ENCODE data around the gene DLL4.
"Not testable (repeated sequence)": the region's sequence is repeated elsewhere in the genome, so short reads cannot be mapped to it uniquely, and the experiment has no call there.

Gene DLL4

DNA sequence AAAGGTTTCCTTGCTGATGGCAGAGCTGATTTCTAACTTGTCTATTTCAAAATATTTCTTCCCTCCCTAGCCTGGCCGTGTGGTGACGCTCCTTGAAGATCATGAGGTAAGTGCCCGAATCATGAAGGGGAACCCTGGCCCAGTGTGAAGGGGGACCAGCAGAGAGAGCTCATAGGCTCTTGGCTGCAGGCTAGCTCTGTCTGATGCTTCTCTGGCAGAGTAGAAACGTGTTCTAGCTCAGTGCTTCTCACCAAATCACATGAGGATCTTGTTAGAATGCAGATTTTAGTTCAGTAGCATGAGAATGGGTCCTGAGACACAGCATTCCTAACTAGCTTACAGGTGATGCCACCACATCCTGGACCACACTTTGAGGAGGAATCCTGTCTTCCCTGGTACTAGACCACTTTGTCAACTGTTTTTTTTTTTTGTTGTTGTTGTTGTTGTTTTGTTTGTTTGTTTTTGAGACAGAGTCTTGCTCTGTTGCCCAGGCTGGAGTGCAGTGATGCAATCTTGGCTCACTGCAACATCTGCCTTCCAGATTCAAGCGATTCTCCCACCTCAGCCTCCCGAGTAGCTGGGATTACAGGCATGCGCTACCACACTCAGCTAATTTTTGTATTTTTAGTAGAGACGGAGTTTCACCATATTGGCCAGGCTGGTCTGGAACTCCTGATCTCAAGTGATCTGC lies 25.2 kb downstream of the DLL4 start:
- not testable (repeated sequence) for H3K4me1 ChIP-seq (ENCODE audit: control insufficient read depth, low read depth, low read length); H3K79me2 ChIP-seq (ENCODE audit: control insufficient read depth, insufficient read depth, low read length); H3K4ac ChIP-seq (ENCODE audit: low read depth, low read length); H3K27ac ChIP-seq (ENCODE audit: low read depth, low read length); H2BK5ac ChIP-seq (ENCODE audit: low read length); H3K23ac ChIP-seq (ENCODE audit: low read length); H2BK120ac ChIP-seq (ENCODE audit: low read depth, low read length); H3K79me1 ChIP-seq (ENCODE audit: low read length); H4K8ac ChIP-seq (ENCODE audit: low read depth, low read length); H3K36me3 ChIP-seq (ENCODE audit: control insufficient read depth, insufficient read depth, low read length); H2AK5ac ChIP-seq (ENCODE audit: low read length); H3K27me3 ChIP-seq (ENCODE audit: insufficient read depth, low read length, poor library complexity); H4K5ac ChIP-seq (ENCODE audit: low read length); H2BK15ac ChIP-seq (replicated peaks; ENCODE audit: low read depth); H3K18ac ChIP-seq (ENCODE audit: low read length)
- Histone ChIP-seq H3K4me3 (ENCODE audit: low read length) (peak overlapping the region; percentile 91), H3K4me2 (ENCODE audit: low read length) (peak overlapping the region; percentile 76), H3K56ac (ENCODE audit: low read length) (peak overlapping the region; percentile 99), H3K9ac (ENCODE audit: low read length) (peak overlapping the region; percentile 94)
- peak; percentile 44 for DNase-seq
- WGBS (ENCODE audit: extremely low coverage, insufficient coverage, low lambda C conversion rate): no CpG with 5 or more reads among the region's 8 CpGs

DNA sequence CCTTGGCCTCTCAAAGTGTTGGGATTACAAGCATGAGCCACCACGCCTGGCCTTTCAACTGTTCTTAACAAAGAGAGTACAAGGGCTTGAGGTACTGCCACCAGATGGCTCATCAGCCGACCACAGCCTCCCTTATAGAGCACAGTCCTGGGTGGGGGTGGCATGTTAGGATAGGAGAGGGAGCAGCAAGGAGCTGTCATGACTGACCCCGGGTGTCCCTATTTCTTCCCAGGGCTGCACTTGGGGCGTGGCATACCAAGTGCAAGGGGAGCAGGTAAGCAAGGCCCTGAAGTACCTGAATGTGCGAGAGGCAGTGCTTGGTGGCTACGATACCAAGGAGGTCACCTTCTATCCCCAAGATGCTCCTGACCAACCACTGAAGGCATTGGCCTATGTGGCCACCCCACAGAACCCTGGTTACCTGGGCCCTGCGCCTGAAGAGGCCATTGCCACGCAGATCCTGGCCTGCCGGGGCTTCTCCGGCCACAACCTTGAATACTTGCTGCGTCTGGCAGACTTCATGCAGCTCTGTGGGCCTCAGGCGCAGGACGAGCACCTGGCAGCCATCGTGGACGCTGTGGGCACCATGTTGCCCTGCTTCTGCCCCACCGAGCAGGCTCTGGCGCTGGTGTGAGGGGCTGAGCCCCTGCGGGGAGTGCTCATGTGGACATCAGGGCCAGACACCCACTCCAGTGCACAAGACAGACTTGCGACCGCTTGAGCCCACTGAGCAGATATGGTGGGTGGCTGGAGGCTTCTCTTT lies 26.2 kb downstream of the DLL4 start:
- Histone ChIP-seq H2BK120ac (ENCODE audit: low read depth, low read length) (no peak overlapping the region), H3K79me1 (ENCODE audit: low read length) (peaks cover 5% of the 10 kb centered on the region), H3K23ac (ENCODE audit: low read length) (no peak overlapping the region), H3K4me3 (ENCODE audit: low read length) (no peak overlapping the region), H3K56ac (ENCODE audit: low read length) (peak overlapping the region; percentile 60), H2BK5ac (ENCODE audit: low read length) (no peak overlapping the region), H3K27ac (ENCODE audit: low read depth, low read length) (no peak overlapping the region), H2AK5ac (ENCODE audit: low read length) (no peak overlapping the region), H3K79me2 (ENCODE audit: control insufficient read depth, insufficient read depth, low read length) (peaks cover 7% of the 10 kb centered on the region), H3K27me3 (ENCODE audit: insufficient read depth, low read length, poor library complexity) (no peaks in the 10 kb centered on the region), H3K36me3 (ENCODE audit: control insufficient read depth, insufficient read depth, low read length) (peaks cover 5% of the 10 kb centered on the region), H3K4ac (ENCODE audit: low read depth, low read length) (no peak overlapping the region), H3K4me1 (ENCODE audit: control insufficient read depth, low read depth, low read length) (no peaks in the 10 kb centered on the region), H4K8ac (ENCODE audit: low read depth, low read length) (no peak overlapping the region), H2BK15ac (replicated peaks; ENCODE audit: low read depth) (no peak overlapping the region), H4K5ac (ENCODE audit: low read length) (no peak overlapping the region), H3K4me2 (ENCODE audit: low read length) (no peak overlapping the region), H3K18ac (ENCODE audit: low read length) (no peak overlapping the region), H3K9ac (ENCODE audit: low read length) (peak overlapping the region; percentile 38)
- no peak for DNase-seq
- WGBS (ENCODE audit: extremely low coverage, insufficient coverage, low lambda C conversion rate): no CpG with 5 or more reads among the region's 20 CpGs

DNA sequence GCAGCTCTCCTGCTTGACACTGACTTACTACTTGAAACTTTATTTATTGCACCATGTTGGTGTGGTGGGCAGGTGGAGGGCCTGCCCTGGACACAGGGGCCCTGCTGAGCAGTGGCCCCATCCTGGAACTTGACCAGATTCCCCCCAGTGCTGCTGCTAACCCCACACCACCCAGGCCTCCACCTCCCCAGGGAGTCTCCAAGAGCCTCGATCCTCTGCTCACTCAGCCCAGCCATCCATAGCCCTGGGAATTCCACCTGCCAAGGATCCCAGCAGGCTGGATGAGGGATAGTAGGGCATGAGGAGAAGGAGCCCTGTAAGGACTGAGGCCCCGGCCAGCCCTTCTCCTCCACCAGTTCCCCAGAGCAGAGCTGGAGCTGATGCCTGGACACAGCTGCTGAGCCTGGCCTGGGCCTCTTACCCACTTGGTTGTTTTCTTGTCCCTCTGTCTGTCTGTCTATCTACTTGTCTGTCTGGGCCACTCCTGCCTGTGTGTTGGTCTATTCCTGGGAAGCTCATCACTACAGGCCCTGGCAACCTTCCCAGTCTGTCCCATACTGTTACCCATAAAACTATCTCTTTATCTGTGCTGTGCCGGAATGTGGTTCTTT lies 26.9 kb downstream of the DLL4 start:
- DNase-seq: no peak
- no peak overlapping the region for H4K8ac ChIP-seq (ENCODE audit: low read depth, low read length)
- no peak overlapping the region for H2BK120ac ChIP-seq (ENCODE audit: low read depth, low read length)
- no peak overlapping the region for H3K56ac ChIP-seq (ENCODE audit: low read length)
- no peak overlapping the region for H3K9ac ChIP-seq (ENCODE audit: low read length)
- H2BK15ac ChIP-seq (replicated peaks; ENCODE audit: low read depth): no peak overlapping the region
- peaks cover 5% of the 10 kb centered on the region for H3K79me1 ChIP-seq (ENCODE audit: low read length)
- H3K27me3 ChIP-seq (ENCODE audit: insufficient read depth, low read length, poor library complexity): no peaks in the 10 kb centered on the region
- H3K4me1 ChIP-seq (ENCODE audit: control insufficient read depth, low read depth, low read length): no peaks in the 10 kb centered on the region
- H3K4me3 ChIP-seq (ENCODE audit: low read length): no peak overlapping the region
- H3K27ac ChIP-seq (ENCODE audit: low read depth, low read length): no peak overlapping the region
- H3K4ac ChIP-seq (ENCODE audit: low read depth, low read length): no peak overlapping the region
- H3K23ac ChIP-seq (ENCODE audit: low read length): no peak overlapping the region
- no CpG with 5 or more reads among the region's 3 CpGs for WGBS (ENCODE audit: extremely low coverage, insufficient coverage, low lambda C conversion rate)
- no peak overlapping the region for H4K5ac ChIP-seq (ENCODE audit: low read length)
- peaks cover 5% of the 10 kb centered on the region for H3K36me3 ChIP-seq (ENCODE audit: control insufficient read depth, insufficient read depth, low read length)
- no peak overlapping the region for H3K18ac ChIP-seq (ENCODE audit: low read length)
- peaks cover 7% of the 10 kb centered on the region for H3K79me2 ChIP-seq (ENCODE audit: control insufficient read depth, insufficient read depth, low read length)
- H2AK5ac ChIP-seq (ENCODE audit: low read length): no peak overlapping the region
- no peak overlapping the region for H2BK5ac ChIP-seq (ENCODE audit: low read length)
- H3K4me2 ChIP-seq (ENCODE audit: low read length): no peak overlapping the region

DNA sequence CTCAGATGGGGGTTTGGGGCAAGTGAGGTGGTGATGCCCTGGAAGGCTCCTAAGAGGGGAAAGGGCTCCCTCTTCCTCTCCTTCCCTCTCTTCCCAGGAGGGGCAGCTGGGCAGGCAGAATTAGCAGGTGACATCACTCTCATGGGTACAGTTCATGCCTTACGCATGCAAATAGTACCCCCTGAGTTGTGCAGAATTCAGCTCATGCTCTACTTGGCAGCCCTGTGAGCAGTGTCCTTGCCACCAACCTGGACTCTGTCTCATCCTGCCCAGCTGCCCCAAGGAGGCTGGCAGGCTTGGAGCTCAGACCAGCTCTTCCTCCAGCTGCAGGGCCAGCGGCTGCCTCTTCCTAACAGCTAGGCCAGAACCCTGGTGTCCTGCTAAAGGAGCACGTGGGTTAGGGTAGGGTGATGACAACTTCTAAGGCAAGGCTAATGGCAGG lies 27.4 kb downstream of the DLL4 start:
- DNase-seq: no peak
- H2BK15ac ChIP-seq (replicated peaks; ENCODE audit: low read depth): no peak overlapping the region
- no peak overlapping the region for H2BK5ac ChIP-seq (ENCODE audit: low read length)
- H2BK120ac ChIP-seq (ENCODE audit: low read depth, low read length): no peak overlapping the region
- no peaks in the 10 kb centered on the region for H3K4me1 ChIP-seq (ENCODE audit: control insufficient read depth, low read depth, low read length)
- no peak overlapping the region for H4K5ac ChIP-seq (ENCODE audit: low read length)
- H3K9ac ChIP-seq (ENCODE audit: low read length): no peak overlapping the region
- H3K23ac ChIP-seq (ENCODE audit: low read length): no peak overlapping the region
- no peak overlapping the region for H2AK5ac ChIP-seq (ENCODE audit: low read length)
- peaks cover 5% of the 10 kb centered on the region for H3K79me1 ChIP-seq (ENCODE audit: low read length)
- H3K18ac ChIP-seq (ENCODE audit: low read length): no peak overlapping the region
- no peak overlapping the region for H3K4ac ChIP-seq (ENCODE audit: low read depth, low read length)
- H3K4me3 ChIP-seq (ENCODE audit: low read length): no peak overlapping the region
- no peak overlapping the region for H3K56ac ChIP-seq (ENCODE audit: low read length)
- H4K8ac ChIP-seq (ENCODE audit: low read depth, low read length): no peak overlapping the region
- H3K27ac ChIP-seq (ENCODE audit: low read depth, low read length): no peak overlapping the region
- H3K36me3 ChIP-seq (ENCODE audit: control insufficient read depth, insufficient read depth, low read length): peaks cover 5% of the 10 kb centered on the region
- H3K4me2 ChIP-seq (ENCODE audit: low read length): no peak overlapping the region
- H3K79me2 ChIP-seq (ENCODE audit: control insufficient read depth, insufficient read depth, low read length): peaks cover 7% of the 10 kb centered on the region
- no peaks in the 10 kb centered on the region for H3K27me3 ChIP-seq (ENCODE audit: insufficient read depth, low read length, poor library complexity)
- no CpG with 5 or more reads among the region's 3 CpGs for WGBS (ENCODE audit: extremely low coverage, insufficient coverage, low lambda C conversion rate)

DNA sequence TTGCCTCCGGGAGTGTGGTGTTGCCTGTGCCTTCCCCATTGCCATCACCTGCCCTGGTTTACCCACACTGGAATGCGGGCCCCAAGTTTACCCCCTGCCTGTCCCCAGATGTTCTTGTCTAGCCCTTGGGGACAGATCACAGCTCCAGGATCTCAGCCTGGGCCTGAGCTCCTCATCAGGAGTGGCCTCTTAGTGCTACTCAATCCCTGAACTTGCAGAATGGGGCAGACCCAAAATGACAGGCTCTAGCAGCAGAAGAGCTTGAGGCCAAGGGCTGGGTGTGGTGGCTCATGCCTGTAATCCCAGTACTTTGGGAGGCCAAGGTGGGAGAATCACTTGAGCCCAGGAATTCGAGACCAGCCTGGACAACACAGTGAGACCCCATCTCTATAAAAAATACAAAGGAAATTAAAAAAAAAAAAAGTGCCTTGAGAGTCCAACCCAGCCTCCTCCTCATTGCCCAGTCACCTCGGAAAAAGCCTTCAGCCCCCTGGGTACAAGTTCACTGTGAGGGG lies 28.0 kb downstream of the DLL4 start:
- peaks cover 5% of the 10 kb centered on the region for H3K36me3 ChIP-seq (ENCODE audit: control insufficient read depth, insufficient read depth, low read length)
- H2BK15ac ChIP-seq (replicated peaks; ENCODE audit: low read depth): no peak overlapping the region
- H4K8ac ChIP-seq (ENCODE audit: low read depth, low read length): no peak overlapping the region
- no peak overlapping the region for H3K4me2 ChIP-seq (ENCODE audit: low read length)
- H3K23ac ChIP-seq (ENCODE audit: low read length): no peak overlapping the region
- peaks cover 7% of the 10 kb centered on the region for H3K79me2 ChIP-seq (ENCODE audit: control insufficient read depth, insufficient read depth, low read length)
- H3K27ac ChIP-seq (ENCODE audit: low read depth, low read length): no peak overlapping the region
- no peak overlapping the region for H2BK120ac ChIP-seq (ENCODE audit: low read depth, low read length)
- H3K79me1 ChIP-seq (ENCODE audit: low read length): peaks cover 5% of the 10 kb centered on the region
- H4K5ac ChIP-seq (ENCODE audit: low read length): no peak overlapping the region
- no peaks in the 10 kb centered on the region for H3K4me1 ChIP-seq (ENCODE audit: control insufficient read depth, low read depth, low read length)
- H3K4me3 ChIP-seq (ENCODE audit: low read length): no peak overlapping the region
- no peak for DNase-seq
- H3K27me3 ChIP-seq (ENCODE audit: insufficient read depth, low read length, poor library complexity): no peaks in the 10 kb centered on the region
- no peak overlapping the region for H3K4ac ChIP-seq (ENCODE audit: low read depth, low read length)
- no peak overlapping the region for H3K56ac ChIP-seq (ENCODE audit: low read length)
- no CpG with 5 or more reads among the region's 4 CpGs for WGBS (ENCODE audit: extremely low coverage, insufficient coverage, low lambda C conversion rate)
- no peak overlapping the region for H2AK5ac ChIP-seq (ENCODE audit: low read length)
- H2BK5ac ChIP-seq (ENCODE audit: low read length): no peak overlapping the region
- H3K18ac ChIP-seq (ENCODE audit: low read length): no peak overlapping the region
- H3K9ac ChIP-seq (ENCODE audit: low read length): no peak overlapping the region

Measured in mesendoderm (in vitro differentiated cells).